NCI-H146 treated with DMSO at 0.1 percent for 48 hours (cell line): ENCODE data around the gene NSG2.

Source experiments
- DNase-seq: peaks from one replicate; lab custom pipeline; 2025; ENCODE audit not compliant: unreplicated experiment; lab: John Stamatoyannopoulos, UW

NSG2 gene

GRCh38 chr5:174045470-174046025 lies at the start of gene NSG2:
TSS of gene NSG2 (plus strand) at chr5:174045706. CDS start at chr5:174046756, 1,050 bp downstream.
- peak; percentile 33 for DNase-seq

- DNase-seq: no peak
These were observed 48.2 kb upstream of the NSG2 start for GRCh38 chr5:173997331-173997730.

GRCh38 chr5:173998531-173998930 lies 47.0 kb upstream of the NSG2 start:
- DNase-seq: no peak

- no peak for DNase-seq
These were observed 45.4 kb upstream of the NSG2 start for GRCh38 chr5:174000076-174000475.

- no peak for DNase-seq
These were observed 41.7 kb upstream of the NSG2 start for GRCh38 chr5:174003795-174004194.

GRCh38 chr5:174008922-174009321 lies 36.6 kb upstream of the NSG2 start:
- DNase-seq: no peak

GRCh38 chr5:174010365-174010764 lies 35.1 kb upstream of the NSG2 start:
- DNase-seq: no peak

GRCh38 chr5:174011441-174011840 lies 34.1 kb upstream of the NSG2 start:
- no peak for DNase-seq

GRCh38 chr5:174020069-174020927 lies 25.2 kb upstream of the NSG2 start:
- DNase-seq: peak; percentile 1

GRCh38 chr5:174020928-174021304 lies 24.6 kb upstream of the NSG2 start:
- DNase-seq: no peak

- DNase-seq: no peak
These were observed 23.0 kb upstream of the NSG2 start for GRCh38 chr5:174022384-174023095.

GRCh38 chr5:174030286-174030685 lies 15.2 kb upstream of the NSG2 start:
- no peak for DNase-seq

- DNase-seq: no peak
These were observed 846 bp upstream of the NSG2 start for GRCh38 chr5:174044466-174045254.

- no peak for DNase-seq
These were observed 1.1 kb downstream of the NSG2 start for GRCh38 chr5:174046558-174046957.

GRCh38 chr5:174047472-174048099 lies 2.1 kb downstream of the NSG2 start:
- no peak for DNase-seq

GRCh38 chr5:174052636-174053035 lies 7.1 kb downstream of the NSG2 start:
- no peak for DNase-seq

- DNase-seq: no peak
These were observed 8.4 kb downstream of the NSG2 start for GRCh38 chr5:174053905-174054304.

- no peak for DNase-seq
These were observed 10.8 kb downstream of the NSG2 start for GRCh38 chr5:174056064-174056847.

GRCh38 chr5:174057206-174057605 lies 11.7 kb downstream of the NSG2 start:
- DNase-seq: no peak
